ENCODE data around the gene CYP4F12. TPM values are rescaled to one million over a fixed set of nuclear protein-coding genes. Genes with fewer than 3 reads are reported as not detected.
A peak's percentile ranks its signal among the peaks of the same experiment; 100 is the strongest.

Gene CYP4F12
- polyA plus RNA-seq (2011; rRNA removed): 12.8 and 12.9 TPM in 2 replicates
- 2.9 and 3.2 TPM in 2 replicates for polyA plus RNA-seq (2012; cell fraction: cytosol; rRNA removed)
- 23.8 and 28.9 TPM in 2 replicates for polyA plus RNA-seq (2012; cell fraction: nucleus; rRNA removed)
- 5.0 to 6.3 TPM (median 5.6 TPM) in 3 replicates for polyA plus RNA-seq (2017; fragmentation: RNase III; extraction: RNeasy Plus Mini Kit Qiagen cat#74134 plus additional on column Dnase treatment)
- 27.2 and 27.4 TPM in 2 replicates for polyA minus RNA-seq (2011; rRNA and poly(A)+ RNA removed)

GRCh38 chr19:15672580-15673175 is at the start of gene CYP4F12:
Gene CYP4F12 (plus strand): TSS chr19:15673087. CDS start chr19:15673530, 443 bp downstream.
- Histone ChIP-seq H3K9me3 (no peaks in the 10 kb centered on the region), H3K4me1 (peaks cover 14% of the 10 kb centered on the region; the same call in 2 of the 3 replicates), H3K27ac (peak within 1 kb of the TSS; percentile 58 to 80), H3K4me2 (peak within 1 kb of the TSS; percentile 58), H3K4me3 (peak within 1 kb of the TSS; percentile 6; the same call in 1 of the 3 replicates)
- WGBS (ENCODE audit: missing lambda C conversion rate): 0% methylated on average over 5 of the region's 6 CpGs
- TF ChIP-seq POLR2AphosphoS2 (conservative IDR thresholded peaks at IDR 0.05; ENCODE audit: low read length) (no peak), KDM5A (IDR thresholded peaks at IDR 0.05) (no peak), MYC (IDR thresholded peaks at IDR 0.05; ENCODE audit: borderline replicate concordance, low read length) (no peak), NPAS2 (CRISPR knock-in tag; IDR thresholded peaks at IDR 0.05; ENCODE audit: borderline replicate concordance) (no peak), SREBF2 (IDR thresholded peaks at IDR 0.05) (no peak), TP53 (CRISPR knock-in tag; IDR thresholded peaks at IDR 0.05) (no peak), EP300 (IDR thresholded peaks at IDR 0.05) (no peak), USF2 (IDR thresholded peaks at IDR 0.05) (no peak), BHLHE40 (IDR thresholded peaks at IDR 0.05; ENCODE audit: low read depth, low read length) (no peak), KDM1A (IDR thresholded peaks at IDR 0.05; ENCODE audit: low read depth) (no peak), CHD2 (IDR thresholded peaks at IDR 0.05; ENCODE audit: low read length, partially characterized antibody) (no peak), TFCP2L1 (CRISPR knock-in tag; IDR thresholded peaks at IDR 0.05) (no peak), HOXB5 (CRISPR knock-in tag; IDR thresholded peaks at IDR 0.05) (no peak), FOSB (CRISPR knock-in tag; IDR thresholded peaks at IDR 0.05) (no peak), FOXS1 (CRISPR knock-in tag; IDR thresholded peaks at IDR 0.05) (no peak), ESRRA (IDR thresholded peaks at IDR 0.05; ENCODE audit: borderline replicate concordance, low read length) (no peak), BCL3 (IDR thresholded peaks at IDR 0.05) (no peak), GATA3 (IDR thresholded peaks at IDR 0.05; ENCODE audit: borderline replicate concordance) (no peak)
- POLR2A ChIA-PET: no interaction called here
- CTCF ChIA-PET: interaction anchor here (0.6 to 1.0 kb wide), 2 partner anchors 42 to 233 kb away, joined by 3 read pairs; no protein-coding TSS in a partner anchor
- ATAC-seq (peak; percentile 83 to 93), DNase-seq (ENCODE audit: low read depth in 1 of 2, low spot score in 1 of 2) (peak; percentile 36 to 84), FAIRE-seq (no peak)

GRCh38 chr19:15623711-15624318 is 49.1 kb upstream of the CYP4F12 start:
- no peak overlapping the region for H3K27ac ChIP-seq
- 2% methylated on average over 9 of the region's 9 CpGs for WGBS (ENCODE audit: missing lambda C conversion rate)
- ATAC-seq (0 out of 6 replicates have a peak, but pooled peaks of 1 of the 2 experiments have one; percentile 47), DNase-seq (ENCODE audit: low read depth in 1 of 2, low spot score in 1 of 2) (no peak), FAIRE-seq (no peak)
- H3K9me3 ChIP-seq: no peaks in the 10 kb centered on the region
- no peaks in the 10 kb centered on the region for H3K4me1 ChIP-seq
- TF ChIP-seq MAZ (IDR thresholded peaks at IDR 0.05; ENCODE audit: borderline replicate concordance, low read depth, low read length) (no peak), REST (IDR thresholded peaks at IDR 0.05) (peak; percentile 90), EHF (CRISPR knock-in tag; IDR thresholded peaks at IDR 0.05) (no peak), EHMT2 (IDR thresholded peaks at IDR 0.05; ENCODE audit: low read depth) (peak; percentile 84), RFX5 (IDR thresholded peaks at IDR 0.05) (no peak), POLR2AphosphoS2 (conservative IDR thresholded peaks at IDR 0.05; ENCODE audit: low read length) (no peak), HDAC2 (IDR thresholded peaks at IDR 0.05) (no peak), CEBPB (IDR thresholded peaks at IDR 0.05) (no peak), ZSCAN20 (CRISPR knock-in tag; IDR thresholded peaks at IDR 0.05) (no peak)
- ChIA-PET POLR2A (no interaction called here), CTCF (interaction anchor here (1.1 kb wide), 1 partner anchor 10 kb away, joined by 3 read pairs; no protein-coding TSS in a partner anchor)
- H3K4me3 ChIP-seq: no peak overlapping the region
- no peak overlapping the region for H3K4me2 ChIP-seq
